SK-N-SH (cell line): ENCODE data around the gene ZHX3. TPM values are rescaled to one million over a fixed set of nuclear protein-coding genes. Genes with fewer than 3 reads are reported as not detected.

Experiments
- CTCF ChIA-PET: fragments of 300-600, 350-600 bp; formaldehyde crosslinking; extraction: SDS; loops from one replicate; lab custom pipeline; 2021; lab: Yijun Ruan, JAX
- POLR2A ChIA-PET: fragments of 350-600 bp; sonication (Branson Sonifier 250); formaldehyde crosslinking; extraction: SDS; loops from one replicate; lab custom pipeline; 2020; ENCODE audit warnings: antibody characterized with exemption, inconsistent platforms; lab: Yijun Ruan, JAX
- DNase-seq: peaks from one replicate; pipeline ENCODE4 v3.0.0; 2012
- H2AFZ ChIP-seq: fragments of 200-600 bp; sonication (generic); 2 replicates; pipeline ENCODE4 v1.8.1; 2016; ENCODE audit warnings: antibody characterized with exemption, mild to moderate bottlenecking, low read depth
- H3F3A ChIP-seq: fragments of 200-600 bp; sonication (generic); replicated peaks from 2 replicates; pipeline ENCODE3; 2016; ENCODE audit warnings: antibody characterized with exemption, mild to moderate bottlenecking; ENCODE audit not compliant: insufficient read depth
- H3K27ac ChIP-seq, 2 experiments: fragments of 200-500 bp in 1 of 2; fragments of 200-600 bp in 1 of 2; sonication (Bioruptor generic) in 1 of 2; sonication (generic), shearing (Covaris generic) in 1 of 2; 2 replicates each; pipeline versions ENCODE4 v1.5.1 to v1.6.1; 2014 to 2016; ENCODE audit warnings: low read depth in 2 of 2, inconsistent platforms in 1 of 2, low read length in 1 of 2, mild to moderate bottlenecking in 1 of 2, mixed read lengths in 1 of 2
- H3K27me3 ChIP-seq: fragments of 200-600 bp; sonication (generic), shearing (Covaris generic); 2 replicates; pipeline ENCODE4 v1.6.1; 2016; ENCODE audit warnings: mixed run types; ENCODE audit not compliant: insufficient read depth
- H3K36me3 ChIP-seq, 2 experiments: fragments of 200-500 bp in 1 of 2; fragments of 200-600 bp in 1 of 2; sonication (Bioruptor generic) in 1 of 2; sonication (generic) in 1 of 2; replicated peaks in 1 of 2; 2 replicates each; pipeline versions ENCODE3 to v1.5.1; 2014 to 2016; ENCODE audit warnings: low read length in 1 of 2, mild to moderate bottlenecking in 1 of 2; ENCODE audit not compliant: insufficient read depth in 2 of 2, control insufficient read depth in 1 of 2
- H3K4me1 ChIP-seq, 2 experiments: fragments of 200-500 bp in 1 of 2; fragments of 200-600 bp in 1 of 2; sonication (Bioruptor generic) in 1 of 2; sonication (generic), shearing (Covaris generic) in 1 of 2; 2 replicates each; pipeline versions ENCODE4 v1.5.1 to v1.6.1; 2014 to 2016; ENCODE audit warnings: low read depth in 1 of 2, low read length in 1 of 2, mixed run types in 1 of 2; ENCODE audit not compliant: insufficient read depth in 2 of 2, control insufficient read depth in 1 of 2
- H3K4me2 ChIP-seq: fragments of 200-600 bp; sonication (generic), shearing (Covaris generic); 2 replicates; pipeline ENCODE4 v1.6.1; 2017; ENCODE audit warnings: mixed run types
- H3K4me3 ChIP-seq, 2 experiments: fragments of 200-500 bp in 1 of 2; fragments of 200-600 bp in 1 of 2; sonication (Bioruptor generic) in 1 of 2; sonication (generic), shearing (Covaris generic) in 1 of 2; 2 replicates each; pipeline versions ENCODE4 v1.5.1 to v1.8.1; 2014 to 2016; ENCODE audit warnings: low read depth in 2 of 2, inconsistent platforms in 1 of 2, low read length in 1 of 2, mild to moderate bottlenecking in 1 of 2, mixed read lengths in 1 of 2, moderate library complexity in 1 of 2
- H3K79me2 ChIP-seq: fragments of 200-600 bp; sonication (generic); 2 replicates; pipeline ENCODE4 v1.8.1; 2017; ENCODE audit warnings: mild to moderate bottlenecking; ENCODE audit not compliant: insufficient read depth
- H3K9ac ChIP-seq: fragments of 200-600 bp; sonication (generic); 2 replicates; pipeline ENCODE4 v1.6.1; 2017; ENCODE audit warnings: mixed run types
- H3K9me2 ChIP-seq: fragments of 200-600 bp; sonication (generic); 2 replicates; pipeline ENCODE4 v1.6.1; 2017; ENCODE audit warnings: mixed run types
- H3K9me3 ChIP-seq: fragments of 200-600 bp; sonication (generic); 2 replicates; pipeline ENCODE4 v1.6.1; 2017; ENCODE audit warnings: mixed run types, mild to moderate bottlenecking, moderate library complexity
- H4K20me1 ChIP-seq: fragments of 200-600 bp; sonication (generic); 2 replicates; pipeline ENCODE4 v1.6.1; 2017; ENCODE audit warnings: mild to moderate bottlenecking, mixed run types; ENCODE audit not compliant: insufficient read depth
- CTCF ChIP-seq: fragments of 200-600 bp; sonication (generic); IDR thresholded peaks from 2 replicates; pipeline ENCODE4 v1.6.1; 2017; ENCODE audit warnings: antibody characterized with exemption, mild to moderate bottlenecking, moderate library complexity
- EP300 ChIP-seq, 2 experiments: IDR thresholded peaks; 2 replicates each; pipeline versions ENCODE4 v1.4.0 to v1.6.1; 2012; ENCODE audit warnings: borderline replicate concordance in 1 of 2, low read depth in 1 of 2, low read length in 1 of 2
- EZH2phosphoT487 ChIP-seq: fragments of 200-600 bp; sonication (generic); IDR thresholded peaks from 2 replicates; pipeline ENCODE4 v1.6.1; 2017; ENCODE audit warnings: low read depth, mixed run types, mild to moderate bottlenecking, antibody characterized with exemption, moderate library complexity, borderline replicate concordance
- IRF3 ChIP-seq: fragments of 150-350 bp; IDR thresholded peaks from 2 replicates; pipeline ENCODE4 v1.6.1; 2016; ENCODE audit warnings: mild to moderate bottlenecking, low read depth, low read length
- NFIC ChIP-seq: IDR thresholded peaks from 2 replicates; pipeline ENCODE4 v1.4.0; 2012; ENCODE audit warnings: borderline replicate concordance
- RAD21 ChIP-seq: IDR thresholded peaks from 2 replicates; pipeline ENCODE4 v1.6.1; 2012; ENCODE audit warnings: mild to moderate bottlenecking, low read length
- RCOR1 ChIP-seq: fragments of 150-350 bp; IDR thresholded peaks from 2 replicates; pipeline ENCODE4 v1.6.1; 2017; ENCODE audit warnings: antibody characterized with exemption, low read length
- RFX5 ChIP-seq: IDR thresholded peaks from 2 replicates; pipeline ENCODE4 v1.6.1; 2012; ENCODE audit warnings: mild to moderate bottlenecking, improper control_type of control experiment, low read length
- RXRA ChIP-seq: IDR thresholded peaks from 2 replicates; pipeline ENCODE4 v1.4.0; 2012; ENCODE audit warnings: low read depth, mild to moderate bottlenecking, borderline replicate concordance
- TCF12 ChIP-seq: IDR thresholded peaks from 2 replicates; pipeline ENCODE4 v1.4.0; 2012
- ZBTB33 ChIP-seq: IDR thresholded peaks from 2 replicates; pipeline ENCODE4 v1.4.0; 2012; ENCODE audit warnings: low read depth, borderline replicate concordance
- WGBS: methylation state at CpG from one replicate; pipeline ENCODE4 v1.1.6; 2017; ENCODE audit warnings: low lambda C conversion rate; 5-methylcytosine and 5-hydroxymethylcytosine counted together
- polyA plus RNA-seq, 3 experiments: library from polyadenylated mRNA; depleted of rRNA; stranded (reverse); fragments of >200 nt; gene quantifications; 2 replicates each; pipeline ENCODE4 v1.2.3, GENCODE V29; 2012
- TF ChIP-seq, protein P1 (sequence below): IDR thresholded peaks from 2 replicates; pipeline ENCODE4 v1.4.0; 2012; ENCODE audit warnings: low read depth

Gene ZHX3
- polyA plus RNA-seq, 1 of the 3 experiments (the other 2 are of a cell fraction), result 6.0 TPM

- no peak for DNase-seq
- CTCF ChIA-PET, result interaction anchor here (1.2 to 8.1 kb wide), 2 partner anchors 18 to 52 kb away, joined by 3 to 55 read pairs; partner anchors contain the start of gene LPIN3
- Histone ChIP-seq H3K9me3 (no peaks in the 10 kb centered on the region), H3K4me3 (no peak overlapping the region), H4K20me1 (no peaks in the 10 kb centered on the region), H3K4me2 (no peak overlapping the region), H3K79me2 (no peaks in the 10 kb centered on the region), H3K4me1 (peaks cover 0 to 11% of the 10 kb centered on the region in 2 experiments; a peak in 1 of 4 replicates), H3K27me3 (no peaks in the 10 kb centered on the region), H3K27ac (no peak overlapping the region), H2AFZ (no peak overlapping the region), H3K9me2 (no peaks in the 10 kb centered on the region), H3F3A (no peaks in the 10 kb centered on the region), H3K36me3 (no peaks in the 10 kb centered on the region), H3K9ac (no peak overlapping the region)
- POLR2A ChIA-PET, result no interaction called here
- TF ChIP-seq RFX5 (no peak), CTCF (peak; percentile 7; the same call in 1 of the 2 replicates), NFIC (no peak)
- TF ChIP-seq, protein P1, sequence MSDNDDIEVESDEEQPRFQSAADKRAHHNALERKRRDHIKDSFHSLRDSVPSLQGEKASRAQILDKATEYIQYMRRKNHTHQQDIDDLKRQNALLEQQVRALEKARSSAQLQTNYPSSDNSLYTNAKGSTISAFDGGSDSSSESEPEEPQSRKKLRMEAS, result no peak
- WGBS, result 78% methylated on average over 7 of the region's 11 CpGs
Measured at GRCh38 chr20:41357424-41358163, 40.1 kb upstream of the ZHX3 start.

DNA sequence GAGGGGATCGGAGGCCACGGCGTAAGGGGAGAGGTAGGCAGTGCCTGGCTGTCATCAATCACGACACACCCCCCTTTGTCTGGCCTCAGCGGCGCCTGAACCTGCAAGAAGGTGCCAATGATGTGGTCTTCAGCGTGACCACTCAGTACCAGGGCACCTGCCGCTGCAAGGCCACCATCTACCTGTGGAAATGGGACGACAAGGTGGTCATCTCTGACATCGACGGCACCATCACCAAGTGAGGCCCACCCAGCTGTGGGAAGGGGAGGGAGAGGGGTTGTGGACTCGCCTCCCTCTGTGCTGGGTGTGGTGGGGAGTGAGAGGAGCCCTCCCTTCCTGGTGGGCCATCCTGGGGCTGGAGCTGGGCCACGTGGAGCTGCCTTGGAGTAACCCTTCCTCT, 39.4 kb upstream of the ZHX3 start:
- H3K27me3 ChIP-seq, result no peaks in the 10 kb centered on the region
- H3K9me2 ChIP-seq, result no peaks in the 10 kb centered on the region
- H2AFZ ChIP-seq, result no peak overlapping the region
- H3K27ac ChIP-seq, result no peak overlapping the region
- no peaks in the 10 kb centered on the region for H3K9me3 ChIP-seq
- no peak for DNase-seq
- H3K4me1 ChIP-seq, result peaks cover 0 to 7% of the 10 kb centered on the region in 2 experiments; a peak in 1 of 4 replicates
- CTCF ChIA-PET, result interaction anchor here (1.1 to 8.1 kb wide), 2 partner anchors 17 to 192 kb away, joined by 3 to 55 read pairs; partner anchors contain the start of gene LPIN3
- H3K79me2 ChIP-seq, result no peaks in the 10 kb centered on the region
- H3F3A ChIP-seq, result no peaks in the 10 kb centered on the region
- H3K9ac ChIP-seq, result no peak overlapping the region
- 94% methylated on average over 11 of the region's 13 CpGs for WGBS
- no peaks in the 10 kb centered on the region for H3K36me3 ChIP-seq
- no peaks in the 10 kb centered on the region for H4K20me1 ChIP-seq
- no peak overlapping the region for H3K4me3 ChIP-seq
- H3K4me2 ChIP-seq, result no peak overlapping the region
- TF ChIP-seq RAD21 (no peak), RCOR1 (no peak), EP300 (IDR thresholded peaks at IDR 0.05; ENCODE audit: borderline replicate concordance in 1 of 2, low read depth in 1 of 2, low read length in 1 of 2) (no peak), ZBTB33 (no peak), EZH2phosphoT487 (no peak), RXRA (no peak), IRF3 (no peak), TCF12 (no peak)
- POLR2A ChIA-PET, result no interaction called here
